Activated CD8-positive, alpha-beta memory T cell treated with anti-CD3 and anti-CD28 coated beads, Interleukin-2, amount 10 ng/mL, durations not matched to agents 7 days and 5 days (primary cell): ENCODE data around the gene CPNE6. TPM values are rescaled to one million over a fixed set of nuclear protein-coding genes. Genes with fewer than 3 reads are reported as not detected.

Source experiments
- ATAC-seq: fragments of 150-1000 bp; cut with Tn5 transposase; one replicate; pipeline ENCODE4 v1.10.0; 2021; ENCODE audit warnings: moderate library complexity
- CTCF ChIA-PET: fragments of 350-600 bp; sonication (Branson Sonifier 250); formaldehyde crosslinking; loops from one replicate; lab custom pipeline; 2021; ENCODE audit warnings: antibody characterized with exemption; lab: Charles Lee
- DNase-seq: peaks from one replicate; pipeline ENCODE4 v3.0.0-alpha.2; 2020
- H3K27ac Mint-ChIP-seq: one replicate; pipeline ENCODE4 v1.8.0; 2021; ENCODE audit warnings: mild to moderate bottlenecking, mixed read lengths
- H3K27me3 Mint-ChIP-seq: one replicate; pipeline ENCODE4 v1.8.0; 2021; ENCODE audit warnings: mixed read lengths
- H3K36me3 Mint-ChIP-seq: one replicate; pipeline ENCODE4 v1.8.0; 2021; ENCODE audit warnings: mild to moderate bottlenecking, mixed read lengths
- H3K4me1 Mint-ChIP-seq: one replicate; pipeline ENCODE4 v1.8.0; 2021; ENCODE audit warnings: mixed read lengths
- H3K4me3 Mint-ChIP-seq: one replicate; pipeline ENCODE4 v1.8.0; 2021; ENCODE audit warnings: mild to moderate bottlenecking, moderate library complexity, mixed read lengths
- H3K9me3 Mint-ChIP-seq: one replicate; pipeline ENCODE4 v1.8.0; 2022; ENCODE audit warnings: low read depth, mixed read lengths
- total RNA-seq, 2 experiments: library from RNA; stranded (reverse); gene quantifications; one replicate each; pipeline ENCODE4 v1.2.3, GENCODE V29; 2021

CPNE6 gene
- total RNA-seq, 2 experiments from 2014 or later: 0.12 TPM; not detected in 1

DNA sequence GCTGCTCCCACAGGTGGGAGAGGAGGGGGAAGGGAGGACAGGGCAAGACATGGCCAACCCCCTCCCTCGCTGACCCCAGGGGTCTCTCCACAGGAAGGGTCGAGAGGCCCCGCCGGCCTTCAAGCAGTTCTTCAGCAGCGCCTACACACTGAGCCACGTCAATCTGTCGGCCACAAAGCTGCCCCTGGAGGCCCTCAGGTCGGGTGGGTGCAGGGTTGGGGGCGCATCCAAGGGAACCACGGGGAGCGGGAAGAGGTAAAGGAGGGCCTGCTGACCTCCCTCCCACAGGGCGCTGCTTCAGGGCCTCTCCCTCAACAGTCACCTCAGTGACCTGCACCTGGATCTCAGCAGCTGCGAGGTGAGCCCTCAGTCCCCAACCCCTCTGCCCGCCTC, 13.5 kb upstream of the CPNE6 start:
- Mint-ChIP-seq H3K4me1 (peaks cover 6% of the 10 kb centered on the region), H3K9me3 (no peaks in the 10 kb centered on the region), H3K4me3 (no peak overlapping the region), H3K27ac (no peak overlapping the region), H3K27me3 (peaks cover 16% of the 10 kb centered on the region), H3K36me3 (no peaks in the 10 kb centered on the region)
- CTCF ChIA-PET: interaction anchor here (0.7 to 7.7 kb wide), 26 partner anchors 8 to 276 kb away, joined by 3 to 139 read pairs (median 4); partner anchors contain the start of genes CIDEB, CPNE6, DCAF11 and DHRS1
- DNase-seq (no peak), ATAC-seq (peak; percentile 11)

DNA sequence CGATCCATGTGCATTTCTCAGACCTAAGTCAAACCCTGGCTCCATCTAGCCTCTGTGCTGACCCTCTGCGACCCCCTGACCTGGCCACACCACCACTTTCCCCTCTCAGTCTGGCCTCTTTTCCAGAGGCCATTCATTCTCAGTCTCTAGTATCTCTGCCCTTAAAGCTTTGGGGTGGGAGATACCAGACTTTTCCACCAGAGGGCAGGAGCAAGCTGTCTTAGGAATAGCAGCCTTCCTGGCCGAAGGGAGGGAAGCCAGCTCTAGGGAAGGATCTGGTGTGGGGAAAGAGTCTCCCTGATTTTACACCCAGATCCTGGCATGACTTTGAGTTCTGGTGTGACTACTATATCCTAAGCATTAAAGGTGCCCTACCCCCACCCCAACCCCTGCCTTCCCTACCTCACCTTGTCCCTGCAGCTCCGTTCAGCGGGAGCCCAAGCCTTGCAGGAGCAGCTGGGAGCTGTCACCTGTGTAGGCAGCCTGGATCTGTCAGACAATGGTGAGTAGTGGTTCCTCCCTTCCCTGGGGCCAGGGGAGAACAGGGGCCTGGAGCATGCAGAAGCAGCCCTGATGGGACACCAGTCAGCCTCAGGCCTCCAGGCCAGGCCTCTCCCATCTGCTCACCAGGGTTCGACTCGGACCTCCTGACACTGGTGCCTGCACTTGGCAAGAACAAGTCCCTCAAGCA, 13.0 kb upstream of the CPNE6 start:
- Mint-ChIP-seq H3K4me3 (no peak overlapping the region), H3K36me3 (no peaks in the 10 kb centered on the region), H3K27ac (no peak overlapping the region), H3K9me3 (no peaks in the 10 kb centered on the region), H3K4me1 (peaks cover under 1% of the 10 kb centered on the region), H3K27me3 (peaks cover 11% of the 10 kb centered on the region)
- DNase-seq (peak; percentile 69), ATAC-seq (peak; percentile 74)
- CTCF ChIA-PET: interaction anchor here (0.7 to 7.7 kb wide), 26 partner anchors 8 to 275 kb away, joined by 3 to 139 read pairs (median 4); partner anchors contain the start of genes CIDEB, CPNE6, DCAF11 and DHRS1

- no peaks in the 10 kb centered on the region for H3K36me3 Mint-ChIP-seq
- peaks cover 6% of the 10 kb centered on the region for H3K27me3 Mint-ChIP-seq
- CTCF ChIA-PET: interaction anchor here (0.9 to 7.7 kb wide), 19 partner anchors 9 to 249 kb away, joined by 3 to 139 read pairs (median 4); partner anchors contain the start of genes CIDEB, CPNE6, DCAF11 and DHRS1
- no peak overlapping the region for H3K27ac Mint-ChIP-seq
- DNase-seq (no peak), ATAC-seq (no peak)
- no peaks in the 10 kb centered on the region for H3K4me1 Mint-ChIP-seq
- no peaks in the 10 kb centered on the region for H3K9me3 Mint-ChIP-seq
- H3K4me3 Mint-ChIP-seq: no peak overlapping the region
These were observed 12.3 kb upstream of the CPNE6 start for GRCh38 chr14:24058951-24059475.

DNA sequence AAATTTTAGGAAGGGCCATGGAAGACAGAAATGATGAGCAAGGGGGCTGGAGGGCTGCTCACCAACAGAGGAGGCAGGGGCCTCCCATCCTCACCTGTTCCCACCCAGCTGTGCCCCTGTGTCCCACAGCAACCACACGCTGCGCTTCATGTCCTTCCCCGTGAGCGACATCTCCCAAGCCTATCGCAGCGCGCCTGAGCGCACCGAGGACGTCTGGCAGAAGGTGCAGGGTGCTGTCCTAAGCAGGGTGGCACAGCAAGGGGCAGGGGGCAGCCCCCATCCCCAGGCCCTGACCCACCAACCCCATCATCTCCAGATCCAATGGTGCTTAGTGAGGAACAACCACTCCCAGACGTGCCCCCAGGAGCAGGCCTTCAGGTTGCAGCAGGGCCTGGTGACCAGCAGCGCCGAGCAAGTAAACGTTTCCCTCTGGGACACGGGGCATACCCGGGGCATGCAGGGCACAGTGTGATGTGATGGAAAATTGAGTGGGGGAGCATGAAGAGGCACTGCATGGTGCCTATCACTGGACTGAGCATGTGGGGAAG, 11.4 kb upstream of the CPNE6 start:
- DNase-seq (no peak), ATAC-seq (no peak)
- Mint-ChIP-seq H3K4me1 (no peaks in the 10 kb centered on the region), H3K4me3 (no peak overlapping the region), H3K9me3 (no peaks in the 10 kb centered on the region), H3K27ac (no peak overlapping the region), H3K36me3 (no peaks in the 10 kb centered on the region), H3K27me3 (peaks cover 3% of the 10 kb centered on the region)
- CTCF ChIA-PET: interaction anchor here (2.7 to 7.7 kb wide), 2 partner anchors 33 to 49 kb away, joined by 7 to 139 read pairs; partner anchors contain the start of gene PCK2

- H3K36me3 Mint-ChIP-seq: no peaks in the 10 kb centered on the region
- no peak overlapping the region for H3K4me3 Mint-ChIP-seq
- peaks cover 3% of the 10 kb centered on the region for H3K27me3 Mint-ChIP-seq
- no peaks in the 10 kb centered on the region for H3K9me3 Mint-ChIP-seq
- H3K27ac Mint-ChIP-seq: no peak overlapping the region
- DNase-seq: no peak
- H3K4me1 Mint-ChIP-seq: no peaks in the 10 kb centered on the region
- CTCF ChIA-PET: interaction anchor here (1.2 to 7.7 kb wide), 4 partner anchors 9 to 48 kb away, joined by 3 to 139 read pairs (median 5); partner anchors contain the start of genes CARMIL3 and PCK2
- ATAC-seq: no peak
These were observed 10.9 kb upstream of the CPNE6 start for GRCh38 chr14:24060443-24060842.

GRCh38 chr14:24060984-24061913, 10.1 kb upstream of the CPNE6 start:
- H3K27ac Mint-ChIP-seq: no peak overlapping the region
- no peaks in the 10 kb centered on the region for H3K36me3 Mint-ChIP-seq
- no peaks in the 10 kb centered on the region for H3K9me3 Mint-ChIP-seq
- no peak for ATAC-seq
- no peak overlapping the region for H3K4me3 Mint-ChIP-seq
- H3K27me3 Mint-ChIP-seq: peaks cover 3% of the 10 kb centered on the region
- no peak for DNase-seq
- CTCF ChIA-PET: interaction anchor here (1.1 to 2.7 kb wide), 4 partner anchors 9 to 47 kb away, joined by 3 to 7 read pairs (median 3); partner anchors contain the start of gene CARMIL3
- no peaks in the 10 kb centered on the region for H3K4me1 Mint-ChIP-seq

- CTCF ChIA-PET: interaction anchor here (1.1 to 2.7 kb wide), 2 partner anchors 45 to 46 kb away, joined by 3 to 7 read pairs; no protein-coding TSS in a partner anchor
These were observed 9.0 kb upstream of the CPNE6 start for GRCh38 chr14:24062216-24062980.

DNA sequence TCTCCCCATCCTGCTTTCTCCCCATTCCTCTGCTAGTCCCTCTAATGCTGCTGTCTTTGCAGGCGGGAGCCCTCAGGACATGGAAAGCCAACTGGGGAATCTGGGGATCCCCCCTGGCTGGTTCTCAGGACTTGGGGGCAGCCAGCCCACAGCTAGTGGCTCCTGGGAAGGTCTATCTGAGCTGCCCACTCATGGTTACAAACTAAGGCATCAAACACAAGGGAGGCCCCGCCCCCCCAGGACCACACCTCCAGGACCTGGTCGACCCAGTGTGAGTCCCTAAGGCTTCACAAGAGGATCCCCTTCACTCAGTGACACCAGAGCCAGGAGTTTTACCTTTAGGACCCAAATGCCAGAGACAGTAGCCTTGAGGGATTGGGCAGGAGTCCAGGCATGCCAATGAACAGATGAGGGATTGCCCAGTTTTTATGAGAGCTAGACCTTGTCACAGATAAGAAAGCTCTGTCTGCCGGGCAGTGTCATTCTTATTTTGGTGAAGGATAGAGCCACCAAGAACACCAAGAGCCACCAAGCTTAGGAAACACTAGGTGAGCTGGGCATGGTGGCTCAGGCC, 8.0 kb upstream of the CPNE6 start:
- ATAC-seq (no peak), DNase-seq (no peak)
- CTCF ChIA-PET: no interaction called here
- Mint-ChIP-seq H3K4me3 (no peak overlapping the region), H3K4me1 (no peaks in the 10 kb centered on the region), H3K27ac (no peak overlapping the region), H3K9me3 (no peaks in the 10 kb centered on the region), H3K27me3 (no peaks in the 10 kb centered on the region), H3K36me3 (no peaks in the 10 kb centered on the region)

More at GRCh38 chr14:24062216-24062980, 9.0 kb upstream of the CPNE6 start:
- Mint-ChIP-seq H3K36me3 (no peaks in the 10 kb centered on the region), H3K27ac (no peak overlapping the region), H3K9me3 (no peaks in the 10 kb centered on the region), H3K4me3 (no peak overlapping the region), H3K4me1 (no peaks in the 10 kb centered on the region), H3K27me3 (no peaks in the 10 kb centered on the region)
- ATAC-seq (no peak), DNase-seq (no peak)

GRCh38 chr14:24064091-24064795, 7.1 kb upstream of the CPNE6 start:
- Mint-ChIP-seq H3K27ac (no peak overlapping the region), H3K9me3 (no peaks in the 10 kb centered on the region), H3K4me1 (no peaks in the 10 kb centered on the region), H3K4me3 (no peak overlapping the region), H3K36me3 (no peaks in the 10 kb centered on the region), H3K27me3 (no peaks in the 10 kb centered on the region)
- DNase-seq (no peak), ATAC-seq (no peak)
- CTCF ChIA-PET: interaction anchor here (2.2 kb wide), 1 partner anchor 26 kb away, joined by 8 read pairs; no protein-coding TSS in a partner anchor

DNA sequence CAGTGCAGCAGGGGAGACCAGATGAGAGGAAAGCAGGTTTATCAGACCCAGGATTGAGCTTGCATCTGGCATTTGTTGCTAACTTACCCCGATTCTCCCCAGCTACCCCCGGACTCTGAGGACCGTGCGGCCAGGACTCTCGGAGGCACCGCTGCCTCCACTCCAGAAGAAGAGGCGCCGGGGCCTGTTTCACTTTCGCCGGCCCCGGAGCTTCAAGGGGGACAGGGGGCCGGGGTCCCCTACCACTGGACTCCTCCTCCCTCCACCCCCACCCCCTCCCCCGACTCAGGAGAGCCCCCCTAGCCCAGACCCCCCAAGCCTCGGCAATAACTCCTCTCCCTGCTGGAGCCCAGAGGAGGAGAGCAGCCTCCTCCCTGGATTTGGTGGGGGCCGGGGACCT, 6.5 kb upstream of the CPNE6 start:
- Mint-ChIP-seq H3K4me1 (no peaks in the 10 kb centered on the region), H3K4me3 (no peak overlapping the region), H3K9me3 (no peaks in the 10 kb centered on the region), H3K27ac (no peak overlapping the region), H3K36me3 (no peaks in the 10 kb centered on the region), H3K27me3 (no peaks in the 10 kb centered on the region)
- DNase-seq (no peak), ATAC-seq (no peak)
- CTCF ChIA-PET: interaction anchor here (2.2 kb wide), 1 partner anchor 26 kb away, joined by 8 read pairs; no protein-coding TSS in a partner anchor

- Mint-ChIP-seq H3K4me3 (no peak overlapping the region), H3K27me3 (peaks cover 3% of the 10 kb centered on the region)
These were observed 6.0 kb upstream of the CPNE6 start for GRCh38 chr14:24065408-24065807.

More at GRCh38 chr14:24065408-24065807, 6.0 kb upstream of the CPNE6 start:
- H3K36me3 Mint-ChIP-seq: no peaks in the 10 kb centered on the region
- no peak for DNase-seq
- CTCF ChIA-PET: interaction anchor here (0.6 to 2.2 kb wide), 2 partner anchors 25 to 166 kb away, joined by 3 to 8 read pairs; no protein-coding TSS in a partner anchor
- H3K27ac Mint-ChIP-seq: no peak overlapping the region
- no peak for ATAC-seq
- H3K9me3 Mint-ChIP-seq: no peaks in the 10 kb centered on the region
- no peaks in the 10 kb centered on the region for H3K4me1 Mint-ChIP-seq
